Neural cell (in vitro differentiated cells): ENCODE results near the gene MTHFD1L.

Source experiments
- EP300 ChIP-seq: fragments of 450-650 bp; conservative IDR thresholded peaks from 2 replicates; pipeline ENCODE4 v1.6.1; 2014; ENCODE audit warnings: antibody characterized with exemption, mild to moderate bottlenecking, moderate library complexity; ENCODE audit not compliant: poor library complexity, severe bottlenecking
- EZH2 ChIP-seq: fragments of 200-600, 300-800 bp; shearing (Covaris generic), sonication (generic); IDR thresholded peaks from 2 replicates; pipeline ENCODE4 v1.6.1; 2014; ENCODE audit warnings: antibody characterized with exemption, low read length, borderline replicate concordance, mild to moderate bottlenecking; ENCODE audit not compliant: insufficient read depth, poor library complexity, severe bottlenecking
- SMC3 ChIP-seq: fragments of 450-650 bp; conservative IDR thresholded peaks from 2 replicates; pipeline ENCODE4 v1.6.1; 2014; ENCODE audit warnings: antibody characterized with exemption, mild to moderate bottlenecking, moderate library complexity; ENCODE audit not compliant: poor library complexity
- TAF1 ChIP-seq: IDR thresholded peaks from 2 replicates; pipeline ENCODE4 v1.6.1; 2012; ENCODE audit warnings: low read depth
- TF ChIP-seq, protein P1 (sequence below): fragments of 450-650 bp; IDR thresholded peaks from 2 replicates; pipeline ENCODE4 v1.5.1; 2014; ENCODE audit warnings: antibody characterized with exemption, mild to moderate bottlenecking, moderate library complexity; ENCODE audit not compliant: poor library complexity, severe bottlenecking
- TF ChIP-seq, protein P2 (sequence below): IDR thresholded peaks from 2 replicates; pipeline ENCODE4 v1.6.1; 2012; ENCODE audit warnings: borderline replicate concordance

DNA sequence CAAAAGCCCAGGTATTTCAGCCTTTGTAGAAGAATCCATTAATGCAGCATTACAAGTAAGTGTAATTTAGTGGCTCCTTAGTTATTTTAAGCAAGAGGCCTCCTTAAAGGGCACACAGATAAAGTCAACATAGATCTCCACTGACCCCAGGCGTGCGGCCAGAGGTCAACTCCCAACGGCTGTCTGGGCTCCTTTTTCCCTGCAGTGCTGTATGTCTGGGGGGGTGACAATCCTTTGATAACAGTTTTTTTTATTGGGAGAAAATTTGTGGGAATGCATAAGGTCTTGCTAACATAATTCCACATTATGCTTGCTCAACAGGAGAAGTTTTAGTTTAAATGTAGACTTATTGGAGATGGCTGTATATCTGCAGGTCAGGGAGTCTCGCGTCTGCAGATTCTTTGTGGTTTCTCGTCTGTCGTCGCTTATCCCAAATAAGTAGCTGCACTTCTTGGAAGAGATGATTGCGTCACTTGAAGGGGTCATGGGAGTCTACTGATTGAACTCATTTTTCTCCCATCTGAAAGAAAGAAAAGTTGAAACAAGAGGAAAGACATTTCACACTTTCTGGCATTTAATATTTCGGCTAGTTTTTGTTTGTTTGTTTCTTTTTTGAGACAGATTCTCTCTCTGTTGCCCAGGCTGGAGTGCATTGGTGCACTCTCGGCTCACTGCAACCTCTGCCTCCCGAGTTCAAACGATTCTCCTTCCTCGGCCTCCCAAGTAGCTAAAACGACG, 222.5 kb downstream of the MTHFD1L start:
- TF ChIP-seq, protein P1, sequence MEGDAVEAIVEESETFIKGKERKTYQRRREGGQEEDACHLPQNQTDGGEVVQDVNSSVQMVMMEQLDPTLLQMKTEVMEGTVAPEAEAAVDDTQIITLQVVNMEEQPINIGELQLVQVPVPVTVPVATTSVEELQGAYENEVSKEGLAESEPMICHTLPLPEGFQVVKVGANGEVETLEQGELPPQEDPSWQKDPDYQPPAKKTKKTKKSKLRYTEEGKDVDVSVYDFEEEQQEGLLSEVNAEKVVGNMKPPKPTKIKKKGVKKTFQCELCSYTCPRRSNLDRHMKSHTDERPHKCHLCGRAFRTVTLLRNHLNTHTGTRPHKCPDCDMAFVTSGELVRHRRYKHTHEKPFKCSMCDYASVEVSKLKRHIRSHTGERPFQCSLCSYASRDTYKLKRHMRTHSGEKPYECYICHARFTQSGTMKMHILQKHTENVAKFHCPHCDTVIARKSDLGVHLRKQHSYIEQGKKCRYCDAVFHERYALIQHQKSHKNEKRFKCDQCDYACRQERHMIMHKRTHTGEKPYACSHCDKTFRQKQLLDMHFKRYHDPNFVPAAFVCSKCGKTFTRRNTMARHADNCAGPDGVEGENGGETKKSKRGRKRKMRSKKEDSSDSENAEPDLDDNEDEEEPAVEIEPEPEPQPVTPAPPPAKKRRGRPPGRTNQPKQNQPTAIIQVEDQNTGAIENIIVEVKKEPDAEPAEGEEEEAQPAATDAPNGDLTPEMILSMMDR = no peak
- no peak for TF ChIP-seq EZH2
- no peak for TF ChIP-seq EP300
- TF ChIP-seq, protein P2, sequence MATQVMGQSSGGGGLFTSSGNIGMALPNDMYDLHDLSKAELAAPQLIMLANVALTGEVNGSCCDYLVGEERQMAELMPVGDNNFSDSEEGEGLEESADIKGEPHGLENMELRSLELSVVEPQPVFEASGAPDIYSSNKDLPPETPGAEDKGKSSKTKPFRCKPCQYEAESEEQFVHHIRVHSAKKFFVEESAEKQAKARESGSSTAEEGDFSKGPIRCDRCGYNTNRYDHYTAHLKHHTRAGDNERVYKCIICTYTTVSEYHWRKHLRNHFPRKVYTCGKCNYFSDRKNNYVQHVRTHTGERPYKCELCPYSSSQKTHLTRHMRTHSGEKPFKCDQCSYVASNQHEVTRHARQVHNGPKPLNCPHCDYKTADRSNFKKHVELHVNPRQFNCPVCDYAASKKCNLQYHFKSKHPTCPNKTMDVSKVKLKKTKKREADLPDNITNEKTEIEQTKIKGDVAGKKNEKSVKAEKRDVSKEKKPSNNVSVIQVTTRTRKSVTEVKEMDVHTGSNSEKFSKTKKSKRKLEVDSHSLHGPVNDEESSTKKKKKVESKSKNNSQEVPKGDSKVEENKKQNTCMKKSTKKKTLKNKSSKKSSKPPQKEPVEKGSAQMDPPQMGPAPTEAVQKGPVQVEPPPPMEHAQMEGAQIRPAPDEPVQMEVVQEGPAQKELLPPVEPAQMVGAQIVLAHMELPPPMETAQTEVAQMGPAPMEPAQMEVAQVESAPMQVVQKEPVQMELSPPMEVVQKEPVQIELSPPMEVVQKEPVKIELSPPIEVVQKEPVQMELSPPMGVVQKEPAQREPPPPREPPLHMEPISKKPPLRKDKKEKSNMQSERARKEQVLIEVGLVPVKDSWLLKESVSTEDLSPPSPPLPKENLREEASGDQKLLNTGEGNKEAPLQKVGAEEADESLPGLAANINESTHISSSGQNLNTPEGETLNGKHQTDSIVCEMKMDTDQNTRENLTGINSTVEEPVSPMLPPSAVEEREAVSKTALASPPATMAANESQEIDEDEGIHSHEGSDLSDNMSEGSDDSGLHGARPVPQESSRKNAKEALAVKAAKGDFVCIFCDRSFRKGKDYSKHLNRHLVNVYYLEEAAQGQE = no peak
- no peak for TF ChIP-seq SMC3
- no peak for TF ChIP-seq TAF1
